SKM-1 treated with dmso at 0.1 percent for 144 hours (cell line): ENCODE data around the gene CCNH.

Experiments used
- DNase-seq: peaks from one replicate; lab custom pipeline; 2025; ENCODE audit not compliant: unreplicated experiment; lab: John Stamatoyannopoulos, UW

The CCNH gene

DNA sequence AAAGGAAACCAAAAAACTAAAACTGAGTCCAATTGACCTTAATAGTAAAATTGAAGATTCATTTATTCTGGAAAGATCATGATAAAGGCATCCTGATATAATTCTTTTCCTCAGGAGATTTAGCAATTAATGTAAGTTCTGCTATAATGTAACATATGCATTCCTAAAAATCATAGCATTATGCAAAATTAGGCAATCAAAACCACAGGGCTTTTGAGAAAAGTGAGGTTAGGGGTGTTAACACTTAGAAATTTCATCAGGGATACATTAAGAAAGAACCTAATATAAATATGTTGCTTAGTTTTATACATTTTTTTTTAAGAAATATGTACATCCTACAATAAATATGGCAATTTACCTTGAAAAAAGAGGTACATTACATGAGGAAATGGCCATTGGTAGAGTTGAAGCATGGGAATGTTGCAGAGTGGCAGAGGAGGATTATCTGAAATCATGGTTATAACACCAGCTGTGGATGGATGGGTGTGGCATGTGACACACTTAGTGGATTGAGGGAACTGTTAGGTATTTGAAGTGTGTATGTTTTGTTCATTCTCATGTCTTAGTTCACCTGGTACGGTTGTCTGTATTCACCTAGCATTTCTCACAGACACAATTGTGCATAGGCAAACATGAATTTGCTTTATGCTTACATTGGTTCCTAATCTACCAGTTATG, 51.1 kb downstream of the CCNH start:
- no peak for DNase-seq

DNA sequence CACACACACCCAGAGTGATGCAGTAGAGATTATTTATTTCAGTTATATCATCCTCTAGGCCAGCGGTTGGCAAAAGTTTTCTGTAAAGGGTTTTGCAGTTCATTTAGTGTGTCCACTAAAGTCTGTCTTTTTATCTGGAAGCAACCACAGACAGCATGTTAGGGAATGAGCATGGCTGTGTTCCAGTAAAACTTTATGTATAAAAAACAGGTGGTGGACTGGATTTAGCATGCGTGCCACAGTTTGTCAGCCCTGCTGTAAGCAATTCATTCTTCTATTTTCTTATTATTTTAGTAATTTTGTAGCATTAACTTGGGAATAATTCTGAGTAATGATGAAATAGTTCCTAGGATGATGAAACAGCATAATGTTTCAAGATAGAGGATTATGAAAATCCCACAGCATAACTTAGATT, 51.7 kb downstream of the CCNH start:
- DNase-seq = no peak

DNA sequence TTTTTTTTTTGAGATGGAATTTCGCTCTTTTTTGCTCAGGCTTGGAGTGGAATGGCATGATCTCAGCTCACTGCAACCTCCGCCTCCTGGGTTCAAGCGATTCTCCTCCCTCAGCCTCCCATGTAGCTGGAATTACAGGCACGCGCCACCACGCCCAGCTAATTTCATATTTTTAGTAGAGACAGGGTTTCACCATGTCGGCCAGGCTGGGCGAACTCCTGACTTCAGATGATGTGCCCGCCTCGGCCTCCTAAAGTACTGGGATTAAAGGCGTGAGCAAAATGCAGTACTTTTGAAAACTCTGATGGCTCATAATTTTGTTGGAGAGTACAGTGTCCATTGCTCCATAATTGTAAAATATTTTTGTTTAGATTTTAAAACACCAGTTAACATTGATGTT, 52.6 kb downstream of the CCNH start:
- no peak for DNase-seq

DNA sequence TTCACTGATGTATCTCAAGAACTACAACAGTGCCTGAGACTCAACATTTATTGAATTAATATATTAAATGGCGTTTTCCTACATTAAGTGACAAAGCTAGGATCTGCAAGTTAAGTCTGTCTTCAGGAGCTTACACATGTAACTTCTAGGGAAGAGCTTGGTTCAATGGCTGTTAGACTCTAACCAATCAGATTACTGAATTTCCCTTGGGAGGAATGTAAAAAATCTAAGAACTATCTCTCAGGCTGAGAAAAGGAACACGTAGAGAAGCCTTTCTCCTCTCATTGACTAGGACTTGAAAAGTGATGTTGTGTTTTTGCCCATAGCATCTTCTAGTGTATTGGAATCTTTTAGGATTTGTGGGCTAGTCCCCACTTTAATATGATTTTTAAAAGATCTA, 53.6 kb downstream of the CCNH start:
- no peak for DNase-seq

DNA sequence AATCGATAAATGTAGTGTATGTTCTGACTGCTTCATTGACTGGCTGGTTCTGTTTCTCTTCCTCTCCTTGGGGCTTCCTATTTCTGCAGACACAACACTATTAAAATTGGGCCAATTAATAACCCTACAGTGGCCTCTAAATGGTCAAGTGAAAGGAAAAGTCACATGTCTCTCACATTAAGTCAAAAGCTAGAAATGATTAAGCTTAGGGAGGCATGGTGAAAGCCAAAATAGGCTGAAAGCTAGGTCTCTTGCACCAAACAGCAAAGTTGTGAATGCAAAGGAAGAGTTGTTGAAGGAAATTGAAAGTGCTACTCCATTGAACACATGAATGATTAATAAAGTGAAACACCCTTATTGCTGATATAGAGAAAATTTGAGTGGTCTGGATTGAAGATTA, 58.2 kb downstream of the CCNH start:
- no peak for DNase-seq

DNA sequence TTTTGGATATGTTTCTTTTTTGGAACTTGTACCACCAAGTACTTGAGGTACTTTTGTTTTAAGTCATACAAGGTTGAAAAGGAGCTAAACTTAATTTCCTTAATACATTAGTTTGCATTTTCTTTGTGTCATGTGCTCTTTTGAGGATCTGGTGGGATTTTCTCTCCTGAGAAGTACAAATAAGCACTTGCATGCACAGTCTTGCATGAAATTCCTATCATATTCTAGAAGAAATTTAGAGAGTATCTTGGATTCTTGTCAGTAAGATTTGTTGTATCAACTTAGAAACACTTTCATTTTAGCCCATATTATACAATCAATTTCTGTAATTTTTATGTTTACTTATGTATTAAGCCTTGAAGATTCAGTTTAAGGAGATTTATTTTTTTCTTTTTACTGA, 64.9 kb downstream of the CCNH start:
- no peak for DNase-seq

DNA sequence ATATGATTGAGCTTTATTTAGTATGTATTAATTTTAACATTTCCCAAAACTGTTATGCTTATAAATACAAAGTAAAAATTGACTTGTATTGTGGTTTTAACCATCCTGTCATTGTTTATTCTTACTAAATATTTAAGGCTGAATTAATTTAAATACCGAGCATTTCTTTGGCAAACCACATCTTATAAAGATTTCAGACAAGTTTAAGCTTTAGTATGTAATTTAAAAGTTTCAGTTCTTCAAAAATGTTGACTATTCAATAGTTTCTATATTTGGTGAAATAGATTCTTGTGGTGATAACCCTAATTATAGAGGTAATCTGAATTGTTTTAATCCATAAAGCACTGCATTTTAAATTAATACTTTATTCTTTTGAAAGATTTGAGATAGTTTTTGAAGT, 65.5 kb downstream of the CCNH start:
- no peak for DNase-seq
